CD4-positive, alpha-beta T cell treated with Interleukin-6 for 4 hours (primary cell): ENCODE measurements around the gene CCRL2.
"Not testable (repeated sequence)": the region's sequence is repeated elsewhere in the genome, so short reads cannot be mapped to it uniquely, and the experiment has no call there.

Experiments
- DNase-seq: peaks from one replicate; pipeline ENCODE4 v3.0.0-alpha.2; 2020; ENCODE audit warnings: mixed read lengths

The CCRL2 gene

DNA sequence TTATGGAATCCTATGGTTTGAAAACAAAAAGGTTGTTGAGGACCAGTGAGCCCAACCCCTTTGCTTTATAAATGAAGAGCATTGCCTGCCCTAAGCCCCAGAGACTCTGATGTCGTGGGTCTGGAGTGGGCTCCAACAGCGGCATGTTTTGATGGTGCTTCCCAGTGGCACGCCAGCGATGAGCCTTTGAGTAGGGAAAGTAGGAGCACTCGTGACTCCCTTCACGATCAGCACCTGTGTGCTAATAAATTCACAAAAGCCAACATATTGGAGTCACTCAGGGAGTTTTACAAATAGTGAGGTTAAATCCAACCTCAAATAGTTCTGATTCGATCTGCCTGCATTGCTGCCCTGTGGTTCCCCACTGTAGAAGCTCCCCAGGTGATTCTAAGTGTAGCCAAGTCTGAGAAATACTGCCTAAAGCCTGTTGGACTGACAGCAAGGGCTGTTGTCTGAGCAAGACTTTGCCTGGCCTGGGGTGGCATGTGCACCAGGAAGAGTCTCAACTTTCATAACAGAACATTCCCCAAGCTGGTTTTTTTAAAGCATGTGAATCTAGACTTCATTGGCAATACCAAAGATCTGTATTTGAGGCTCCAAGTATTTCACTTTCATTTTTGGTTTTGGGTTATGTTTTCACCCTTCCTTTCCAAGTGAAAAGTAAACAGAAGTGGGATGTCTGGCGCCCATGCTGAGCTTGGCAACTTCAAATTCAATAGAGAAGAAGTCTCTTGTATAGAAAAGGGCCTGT, 26.4 kb upstream of the CCRL2 start:
- no peak for DNase-seq

GRCh38 chr3:46381625-46382024, 25.4 kb upstream of the CCRL2 start:
- DNase-seq, result no peak

DNA sequence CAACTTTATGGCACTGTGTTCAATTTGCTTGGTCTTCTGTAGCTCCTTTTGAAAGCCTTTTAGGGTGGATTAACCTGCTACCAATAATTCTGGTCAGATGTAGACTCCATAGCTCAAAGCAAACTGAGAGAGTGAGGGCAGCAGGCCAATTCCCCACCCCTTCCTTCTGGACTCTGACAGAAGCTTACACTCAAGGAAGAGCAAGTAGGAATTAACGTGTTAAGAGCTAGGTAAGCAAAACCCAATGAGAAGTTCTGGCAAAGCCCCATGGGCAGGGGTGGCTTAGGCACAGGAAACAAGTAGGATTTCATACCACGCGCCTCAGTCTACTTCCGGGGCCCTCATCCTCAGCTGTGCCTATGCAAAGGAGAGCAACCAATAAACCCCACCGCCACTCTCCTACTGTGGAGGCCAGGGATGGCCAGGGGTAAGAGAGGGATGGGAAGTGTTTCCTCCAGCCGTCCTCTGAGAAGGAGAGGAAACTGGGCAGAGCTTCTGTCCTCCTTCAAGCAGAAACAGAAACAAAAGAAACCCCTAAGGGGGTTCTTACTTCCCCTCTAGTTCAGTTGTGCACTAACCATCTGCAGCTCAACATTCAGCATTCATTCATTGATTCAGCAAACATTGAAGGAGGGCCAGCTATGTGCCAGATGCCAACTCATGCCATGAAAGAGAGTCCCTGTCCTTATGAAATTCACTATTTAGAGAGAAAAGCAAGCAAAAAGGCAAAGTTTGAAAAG, 23.7 kb upstream of the CCRL2 start:
- no peak for DNase-seq

- DNase-seq, result no peak
These were observed 23.1 kb upstream of the CCRL2 start for GRCh38 chr3:46383951-46384330.

DNA sequence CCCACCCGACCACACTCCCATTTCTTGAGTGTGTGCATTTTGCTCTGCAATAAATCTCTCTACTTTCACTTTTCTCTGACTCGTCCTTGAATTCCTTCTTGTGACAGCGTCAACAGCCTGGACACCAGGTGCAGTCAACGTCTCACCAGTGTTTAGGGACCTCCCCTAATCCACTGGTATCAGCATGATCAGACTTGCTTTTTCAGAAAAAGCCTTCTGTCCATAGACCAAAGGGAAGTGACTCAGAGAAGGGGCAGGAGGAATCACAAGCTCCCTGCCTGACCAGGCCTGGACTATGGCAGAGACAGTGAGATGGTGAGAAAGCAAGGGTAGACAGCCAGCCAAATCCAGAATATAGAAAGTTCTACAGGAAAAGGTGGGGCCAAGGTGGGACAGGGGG, 20.9 kb upstream of the CCRL2 start:
- no peak for DNase-seq

- not testable (repeated sequence) for DNase-seq
These were observed 18.2 kb upstream of the CCRL2 start for GRCh38 chr3:46388847-46389246.

DNA sequence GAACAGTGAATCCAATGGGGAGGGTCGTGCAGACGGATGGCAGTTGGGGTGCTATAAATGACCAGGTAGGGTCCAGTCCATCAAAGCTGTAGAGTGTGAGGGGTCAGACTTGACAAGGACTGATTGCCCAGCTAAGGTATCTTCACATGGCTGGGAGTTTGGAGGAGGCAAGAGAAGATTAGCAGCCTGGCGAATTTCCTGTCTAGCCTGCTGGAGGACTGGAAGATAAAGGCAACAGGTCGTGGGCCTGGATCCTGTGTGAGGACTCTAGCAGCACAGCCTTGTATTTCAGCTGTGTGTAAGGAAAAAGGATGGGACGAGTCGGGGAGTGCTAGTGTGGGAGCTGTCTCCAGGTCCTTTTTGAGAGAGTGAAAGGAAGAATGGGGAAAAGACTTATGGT, 17.8 kb upstream of the CCRL2 start:
- no peak for DNase-seq

DNA sequence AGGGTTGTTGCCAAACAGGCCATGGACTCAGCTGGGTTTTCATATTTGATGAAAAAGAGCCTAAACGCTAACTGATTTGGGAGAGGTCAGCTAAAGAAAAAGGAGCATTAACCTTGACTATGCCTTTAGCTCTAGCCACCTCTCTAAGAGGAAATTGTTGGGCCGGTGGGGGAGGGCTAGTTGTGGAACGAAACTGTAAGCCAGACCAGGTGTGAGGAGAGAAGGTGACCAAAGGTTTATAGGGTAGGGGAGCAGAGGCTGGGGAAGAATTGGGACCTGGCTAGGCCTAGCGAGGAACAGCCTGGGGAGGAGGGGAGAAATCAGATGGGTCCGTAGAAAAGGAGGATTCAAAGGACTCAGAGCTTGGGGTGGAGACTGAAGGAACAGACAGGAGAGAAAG, 15.5 kb upstream of the CCRL2 start:
- not testable (repeated sequence) for DNase-seq

DNA sequence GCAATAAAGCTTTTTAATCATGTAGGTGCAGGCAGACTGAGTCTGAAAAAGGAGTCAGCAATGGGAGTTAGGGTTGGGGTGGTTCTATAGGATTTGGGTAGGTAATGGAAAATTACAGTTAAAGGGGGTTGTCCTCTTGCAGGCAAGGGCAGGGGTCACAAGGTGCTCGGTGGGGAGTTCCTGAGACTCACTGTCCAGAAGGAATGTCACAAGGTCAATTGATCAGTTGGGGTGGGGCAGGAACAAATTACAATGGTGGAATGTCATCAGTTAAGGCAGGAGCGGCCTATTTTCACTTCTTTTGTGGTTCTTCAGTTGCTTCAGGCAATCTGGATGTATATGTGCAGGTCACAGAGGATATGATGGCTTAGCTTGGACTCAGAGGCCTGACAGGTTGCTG, 14.0 kb upstream of the CCRL2 start:
- DNase-seq, result no peak

DNA sequence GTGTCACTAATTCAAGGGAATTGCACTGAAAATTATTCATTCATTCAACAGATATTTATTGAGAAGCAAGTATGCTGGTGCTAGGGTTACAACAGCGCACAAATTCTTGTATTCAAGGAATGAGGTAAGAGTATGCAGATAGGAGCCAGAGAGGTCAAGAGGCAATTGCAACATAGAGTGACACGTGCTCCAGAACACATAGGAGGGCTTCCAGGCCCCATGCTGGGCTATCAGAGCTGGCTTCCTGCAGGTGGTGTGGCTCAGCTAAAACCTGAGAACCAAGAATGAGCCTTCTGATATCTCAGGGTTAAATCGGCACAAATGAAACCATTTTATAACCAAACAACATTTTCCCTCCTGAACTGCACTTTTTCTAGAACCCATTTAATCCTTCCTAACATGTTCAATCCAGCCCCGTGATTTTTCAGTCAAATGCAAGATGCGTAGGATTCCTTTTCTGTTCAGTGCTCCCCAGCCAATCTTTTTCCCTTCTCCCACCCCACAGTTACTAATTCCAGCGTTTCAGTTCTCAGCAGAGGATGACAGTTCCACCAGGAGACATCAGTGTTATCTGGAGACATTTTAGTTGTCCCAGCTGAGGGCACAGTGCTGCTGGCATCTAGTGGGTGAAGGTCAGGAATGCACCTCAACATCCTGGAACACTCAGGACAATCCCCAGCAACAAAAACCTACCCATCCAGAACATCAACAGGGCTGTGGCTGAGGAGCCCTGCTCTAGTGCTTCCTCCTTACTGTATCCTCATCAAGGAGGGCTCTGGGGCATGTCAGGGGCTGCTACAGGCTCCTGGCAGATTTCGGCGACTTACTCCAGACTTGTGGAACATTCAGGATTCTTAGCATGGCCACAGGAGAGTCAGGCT, 13.3 kb upstream of the CCRL2 start:
- DNase-seq, result no peak

DNA sequence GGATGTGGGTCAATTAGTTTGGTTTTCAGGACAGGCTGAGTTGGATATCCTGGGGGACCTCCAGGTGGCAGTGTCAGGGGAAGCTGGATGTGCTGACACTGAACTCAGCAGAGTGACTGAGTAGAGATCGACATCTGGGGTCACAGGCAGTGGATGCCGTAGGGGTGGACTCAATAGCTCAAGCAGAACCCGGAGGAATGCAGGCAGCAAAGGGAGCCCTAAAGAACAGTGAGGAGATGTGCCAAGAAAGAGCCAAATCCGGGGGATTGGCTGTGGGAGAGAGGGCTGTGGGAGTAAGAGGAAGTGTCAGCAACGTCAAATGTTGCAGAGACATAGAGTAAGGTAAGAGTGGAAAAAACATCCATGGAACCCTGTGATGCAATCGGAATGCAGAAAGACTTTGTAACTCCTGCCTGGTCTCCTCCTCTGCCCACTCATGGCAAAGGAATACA, 11.8 kb upstream of the CCRL2 start:
- DNase-seq, result no peak

GRCh38 chr3:46395766-46396530, 11.1 kb upstream of the CCRL2 start:
- DNase-seq, result no peak

- no peak for DNase-seq
These were observed 9.9 kb upstream of the CCRL2 start for GRCh38 chr3:46397111-46397510.

DNA sequence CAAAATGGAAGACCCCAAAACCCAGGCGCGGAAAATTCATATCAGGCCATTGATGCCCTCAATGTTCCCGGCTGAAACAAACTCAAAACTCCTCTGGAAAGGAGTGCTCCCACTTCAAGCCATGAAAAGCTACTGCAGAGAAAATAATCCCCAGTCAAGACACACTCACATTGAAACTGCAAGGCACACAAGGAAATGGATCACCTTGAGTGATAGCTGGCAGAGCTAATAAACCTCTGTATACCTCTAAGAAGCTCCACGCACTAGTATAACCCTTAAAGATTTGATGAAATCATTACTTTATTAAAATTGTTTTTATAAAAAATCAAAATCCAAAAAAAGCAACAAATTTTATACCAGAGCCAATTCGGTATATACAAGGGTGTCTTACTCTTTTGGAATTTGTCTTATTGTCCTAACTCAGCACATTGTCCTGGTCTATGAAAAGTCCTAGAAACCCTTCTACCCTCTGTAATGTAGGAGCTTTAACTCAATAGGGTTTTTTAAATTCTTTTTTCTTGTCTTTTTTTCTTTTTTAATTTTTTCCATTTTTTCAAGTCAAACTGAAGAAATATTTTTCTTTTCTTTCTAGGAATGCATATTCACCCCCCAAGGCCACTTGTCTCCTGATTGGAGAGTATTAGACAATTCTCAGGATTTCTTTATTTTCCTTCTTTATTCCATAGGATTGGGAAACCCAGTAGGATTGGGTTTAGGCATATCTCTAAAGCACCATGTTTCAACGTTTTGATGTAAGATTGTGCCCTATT, 8.7 kb upstream of the CCRL2 start:
- DNase-seq, result no peak

DNA sequence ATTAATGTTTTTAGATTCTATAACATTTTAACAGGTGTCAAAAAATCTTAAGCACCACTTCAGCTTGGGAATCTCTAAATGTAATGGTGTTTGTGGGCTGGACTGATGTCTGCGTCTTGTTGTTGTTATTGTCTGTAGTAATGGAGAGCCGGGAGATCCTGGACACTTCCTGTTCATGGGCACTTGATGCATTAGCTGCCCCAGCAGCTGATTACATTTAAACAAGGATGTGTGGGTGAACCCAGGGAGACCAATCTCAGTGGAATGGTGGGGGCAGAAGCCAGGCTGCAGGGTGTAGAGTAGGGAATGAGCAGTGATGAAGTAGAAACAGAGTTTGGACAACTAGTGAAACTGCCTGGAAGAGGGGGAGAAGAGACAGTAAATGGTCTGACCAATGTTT, 8.0 kb upstream of the CCRL2 start:
- DNase-seq, result no peak

DNA sequence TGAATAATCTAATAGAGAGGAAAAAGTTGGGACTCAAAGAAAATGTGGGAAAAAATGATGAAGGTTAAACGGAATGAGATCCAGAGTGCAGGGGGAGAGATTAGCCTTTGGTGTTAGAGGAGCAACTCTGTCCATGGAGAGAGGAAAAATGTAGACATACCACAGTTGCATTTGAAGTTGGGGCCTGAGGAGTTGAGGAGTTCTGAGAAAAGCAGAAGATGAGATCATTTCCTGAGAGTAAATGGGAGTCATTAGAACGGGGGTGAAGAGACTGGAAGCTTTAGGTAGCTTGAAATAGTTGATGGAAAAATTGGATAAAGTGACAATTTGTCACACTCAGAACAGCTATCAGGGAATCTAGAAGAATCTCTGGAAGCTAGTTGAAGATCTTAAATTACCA, 7.5 kb upstream of the CCRL2 start:
- no peak for DNase-seq

- no peak for DNase-seq
These were observed 6.9 kb upstream of the CCRL2 start for GRCh38 chr3:46400000-46400734.

DNA sequence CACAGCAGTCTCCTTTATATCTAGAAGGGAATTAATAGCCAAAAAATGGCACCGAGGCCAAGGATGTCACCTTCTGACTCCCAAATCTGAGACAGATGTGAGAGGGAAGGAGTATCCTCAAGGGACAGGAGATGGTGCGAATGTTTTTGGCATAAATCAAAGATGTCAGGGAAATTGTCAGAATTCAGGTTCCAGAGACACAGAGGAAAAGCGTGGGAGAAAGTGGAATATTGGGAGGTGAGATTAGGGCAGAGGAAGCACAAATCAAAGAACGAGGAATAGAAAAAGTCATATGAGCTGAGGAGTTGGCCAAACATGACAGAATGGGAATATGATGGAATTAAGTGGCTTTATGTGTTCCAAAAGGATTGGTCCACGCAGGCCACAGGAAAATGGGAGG, 6.2 kb upstream of the CCRL2 start:
- no peak for DNase-seq

DNA sequence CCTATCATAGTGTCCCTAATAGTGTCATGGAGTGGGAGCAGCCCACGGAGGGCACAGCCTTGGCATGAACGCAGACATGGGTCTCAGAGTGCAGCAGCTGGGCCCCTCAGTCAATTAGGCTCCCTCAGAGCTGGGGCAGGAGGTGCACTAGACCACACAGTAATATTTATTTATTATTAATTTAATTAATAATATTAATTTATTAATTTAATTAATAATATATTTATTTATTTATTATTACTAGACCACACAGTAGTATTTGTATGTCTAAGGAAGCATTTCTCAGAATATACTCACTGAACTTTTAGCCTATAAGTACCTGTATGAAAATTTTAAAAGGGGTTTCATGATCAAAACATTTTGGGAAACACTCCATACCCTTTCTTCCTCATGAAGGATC, 5.5 kb upstream of the CCRL2 start:
- DNase-seq, result no peak

GRCh38 chr3:46402902-46403301, 4.2 kb upstream of the CCRL2 start:
- not testable (repeated sequence) for DNase-seq
